ELF-1 (cell line): Measurements from ENCODE around the gene NSUN6.

ENCODE experiments used
- DNase-seq: peaks from one replicate; pipeline ENCODE4 v3.0.0-alpha.2; 2016; ENCODE audit warnings: low read depth, low spot score

NSUN6 gene

GRCh38 chr10:18501198-18501597 lies 150.2 kb downstream of the NSUN6 start:
- no peak for DNase-seq

GRCh38 chr10:18500576-18500975 lies 150.8 kb downstream of the NSUN6 start:
- DNase-seq = no peak

- no peak for DNase-seq
Measured at GRCh38 chr10:18498998-18499397, 152.4 kb downstream of the NSUN6 start.

DNA sequence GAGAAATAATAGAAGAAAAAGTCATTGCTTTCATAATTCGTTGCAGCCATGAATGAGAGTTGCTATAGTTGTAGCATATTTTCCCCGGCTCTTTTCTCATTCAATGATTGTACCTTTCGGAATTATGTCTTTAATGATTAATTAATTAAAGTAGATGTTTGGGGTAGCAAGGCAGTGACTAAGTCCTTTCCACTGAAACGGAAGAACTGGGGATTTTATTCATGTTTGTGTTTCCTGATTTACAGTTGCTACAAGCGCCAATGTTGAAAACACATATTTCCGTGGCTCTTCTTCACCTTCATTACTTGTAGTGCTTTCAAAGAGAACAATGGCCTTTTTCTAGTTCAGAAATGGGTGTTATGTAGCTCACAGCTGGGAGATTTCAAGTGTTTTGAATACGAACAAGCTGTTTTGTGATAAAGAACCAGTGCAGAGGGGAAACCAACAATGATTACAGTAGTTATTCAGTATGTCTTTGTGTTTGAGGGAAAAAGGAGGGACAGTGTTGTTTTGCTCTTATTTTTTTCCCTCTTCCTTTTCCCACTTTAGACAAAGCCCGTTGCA lies 153.5 kb downstream of the NSUN6 start:
- DNase-seq = no peak
